NCI-H1417 treated with DMSO at 0.1 percent for 48 hours (cell line): ENCODE data around the gene PRR12.

Source experiments
- DNase-seq: peaks from one replicate; lab custom pipeline; 2025; lab: John Stamatoyannopoulos, UW

The PRR12 gene

GRCh38 chr19:49560358-49560900 is 30.6 kb upstream of the PRR12 start:
- DNase-seq, result no peak

DNA sequence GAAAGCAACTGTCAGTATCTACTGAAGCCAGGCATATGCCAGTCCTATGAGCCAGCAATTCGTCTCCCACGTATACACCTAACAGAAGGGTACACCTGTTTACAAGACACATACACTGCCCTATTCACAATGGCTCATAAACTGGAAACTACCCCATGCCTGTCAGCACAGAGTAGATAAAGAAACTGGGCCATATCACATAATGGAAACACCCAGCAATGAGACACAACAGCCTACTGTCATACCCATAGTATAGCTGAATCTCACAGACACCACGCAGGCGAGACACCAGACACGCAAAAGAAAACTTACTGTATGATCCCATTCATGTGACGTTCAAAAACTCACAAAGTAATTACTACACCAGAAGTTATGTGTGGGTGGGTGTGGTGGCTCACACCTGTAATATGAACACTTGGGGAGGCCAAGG is 26.4 kb upstream of the PRR12 start:
- no peak for DNase-seq

GRCh38 chr19:49565261-49565660 is 25.7 kb upstream of the PRR12 start:
- DNase-seq, result no peak

DNA sequence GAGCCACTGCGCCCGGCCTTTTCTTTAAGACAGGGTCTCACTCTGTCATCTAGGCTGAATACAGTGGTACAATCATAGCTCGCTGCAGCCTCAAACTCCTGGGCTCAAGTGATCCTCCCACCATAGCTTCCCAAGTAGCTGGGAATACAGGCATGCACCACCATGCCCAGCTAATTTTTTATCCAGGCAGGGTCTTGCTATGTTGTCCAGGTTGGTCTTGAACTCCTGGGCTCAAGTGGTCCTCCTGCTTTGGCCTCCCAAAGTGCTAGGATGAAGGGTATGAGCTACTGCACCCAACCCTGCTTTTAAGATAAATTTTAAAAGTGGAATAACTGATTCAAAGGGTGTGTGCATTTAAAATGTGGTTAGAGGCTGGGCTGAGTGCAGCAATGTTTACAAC is 24.7 kb upstream of the PRR12 start:
- DNase-seq, result no peak

GRCh38 chr19:49567861-49568441 is 23.0 kb upstream of the PRR12 start:
- DNase-seq, result no peak

DNA sequence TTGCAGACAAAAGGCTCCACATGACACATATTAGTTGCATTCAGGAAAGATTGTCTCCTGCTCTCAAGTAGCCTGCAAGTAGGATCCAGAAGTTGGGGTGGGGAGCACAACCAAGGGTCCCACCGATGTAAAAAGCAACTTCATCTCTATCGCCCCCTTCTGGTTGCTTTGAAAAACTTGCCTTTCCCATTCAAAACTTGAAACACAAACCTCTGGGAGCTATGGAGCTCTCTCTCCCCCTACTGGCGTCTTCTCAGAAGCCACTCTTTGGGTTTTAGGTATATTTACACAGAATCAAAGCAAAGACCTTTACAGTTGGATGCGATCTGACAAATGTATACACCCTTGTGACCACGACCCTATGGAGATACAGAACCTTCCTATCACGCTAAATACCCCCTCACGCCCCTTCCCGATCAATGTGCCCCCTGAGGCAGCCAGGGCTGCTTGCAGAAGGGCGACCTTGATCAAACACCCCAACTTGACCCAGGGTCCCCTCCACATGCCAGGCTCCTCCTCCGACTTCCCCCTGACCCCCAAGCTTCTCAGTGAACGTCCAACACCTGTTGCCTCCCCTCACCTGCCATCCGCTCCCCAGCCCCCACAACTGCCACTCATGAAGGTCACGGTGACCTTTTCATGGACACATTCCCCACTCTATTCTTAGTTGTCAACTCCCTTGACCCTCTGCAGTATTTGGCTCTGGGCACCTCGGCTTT is 20.7 kb upstream of the PRR12 start:
- no peak for DNase-seq

GRCh38 chr19:49570997-49571676 is 19.8 kb upstream of the PRR12 start:
- DNase-seq, result no peak

- DNase-seq, result no peak
These were observed 18.0 kb upstream of the PRR12 start for GRCh38 chr19:49573009-49573408.

GRCh38 chr19:49573425-49573824 is 17.6 kb upstream of the PRR12 start:
- DNase-seq, result no peak

- DNase-seq, result no peak
These were observed 16.7 kb upstream of the PRR12 start for GRCh38 chr19:49574206-49574755.

DNA sequence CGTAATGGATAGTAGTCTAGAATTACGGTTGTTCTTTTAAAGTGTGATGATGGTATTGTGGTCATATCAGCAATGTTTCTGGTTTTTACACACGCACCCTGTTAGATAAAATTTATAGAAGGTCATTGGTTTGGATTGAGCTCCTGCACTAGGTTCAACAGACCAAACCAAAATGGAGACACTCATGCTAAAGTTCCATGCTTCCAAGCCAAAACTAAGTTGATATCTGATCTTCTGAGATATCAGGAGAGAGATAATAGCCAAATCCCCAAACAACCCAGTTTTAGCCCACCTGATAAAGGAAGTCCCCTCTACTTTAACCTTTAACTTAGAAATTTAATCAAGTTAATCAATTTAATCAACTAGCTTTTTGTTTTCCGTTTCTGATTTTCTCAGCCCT is 11.8 kb upstream of the PRR12 start:
- DNase-seq, result no peak

DNA sequence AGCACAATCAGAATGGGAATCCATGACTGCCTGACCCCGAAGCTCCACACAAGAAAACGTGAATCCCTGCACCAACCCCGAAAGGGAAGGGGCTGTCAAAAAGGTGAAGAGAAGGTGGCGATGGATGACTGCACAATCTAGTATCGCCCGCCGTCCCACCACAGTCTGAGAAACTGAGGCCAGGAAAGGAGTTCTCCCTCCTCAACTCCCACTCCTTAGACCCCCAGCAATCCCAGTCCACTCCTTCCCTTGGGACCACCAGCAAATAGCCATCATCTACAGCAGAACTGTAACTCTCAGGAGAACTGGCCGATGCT is 11.1 kb upstream of the PRR12 start:
- DNase-seq, result no peak

DNA sequence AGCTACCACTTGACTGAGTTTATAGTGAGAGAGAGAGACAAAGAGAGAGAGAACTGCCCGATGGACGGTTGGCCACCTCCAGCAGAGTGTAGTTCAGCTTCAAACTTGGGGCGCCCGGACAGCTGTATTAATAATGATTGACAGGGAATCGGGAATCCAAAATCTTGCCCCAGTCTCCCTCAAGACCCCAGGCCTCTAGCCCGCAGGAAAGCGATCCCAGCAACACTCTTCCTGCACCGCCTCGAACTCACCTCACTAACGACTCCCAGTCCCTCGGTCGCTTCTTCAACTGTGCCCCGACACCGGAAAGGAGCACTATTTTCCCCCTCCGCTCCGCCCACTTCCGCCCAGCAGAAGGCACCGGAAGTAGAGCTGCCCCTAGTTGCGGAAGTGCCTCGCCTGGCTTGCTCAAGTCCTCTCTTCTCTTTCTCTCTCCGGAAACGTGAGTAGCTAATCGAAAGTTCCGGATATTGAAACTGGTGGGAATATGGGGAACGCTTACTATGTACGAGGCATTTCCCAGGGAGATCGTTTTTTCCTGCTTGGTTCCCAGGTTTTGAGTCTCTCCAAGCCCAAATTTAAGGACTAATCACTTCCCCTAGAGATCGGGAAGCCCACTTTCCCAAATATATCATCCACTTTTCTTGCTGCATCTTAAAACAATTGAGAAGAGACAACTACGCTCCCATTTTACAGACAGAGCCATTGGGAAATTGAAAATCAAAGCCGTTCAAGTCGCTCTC is 10.5 kb upstream of the PRR12 start, which contains the start of gene NOSIP:
Gene NOSIP (minus strand): TSS at position 293 of the 743 bp plus-strand sequence. CDS start 19,865 bp downstream, outside the sequence.
- DNase-seq, result peak; percentile 88

DNA sequence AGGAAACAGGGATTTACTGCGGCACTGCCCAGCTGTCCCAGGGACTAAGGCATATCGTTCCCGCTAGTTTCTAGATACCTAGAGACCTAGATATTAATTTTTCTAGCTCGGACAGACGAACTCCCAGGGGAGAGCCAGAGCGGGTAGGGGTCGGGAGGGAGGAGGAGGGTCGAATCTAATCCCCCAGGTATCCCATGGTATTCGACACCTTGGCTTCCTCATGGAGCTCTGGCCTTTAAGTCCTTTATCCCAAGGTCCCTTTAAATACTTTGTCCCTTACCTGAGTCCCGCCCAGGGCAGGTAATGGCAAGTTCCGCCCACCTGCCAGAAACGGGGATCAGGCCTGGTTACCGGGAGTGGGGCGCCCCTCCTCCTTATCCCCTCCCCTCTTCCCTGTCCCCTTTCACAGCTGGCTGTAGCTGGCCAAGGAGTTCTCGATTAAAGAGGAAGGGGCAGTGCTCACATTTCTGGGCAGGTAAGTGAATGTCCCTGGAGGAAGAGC is 9.9 kb upstream of the PRR12 start, which contains the start of gene PRRG2:
Gene PRRG2 (plus strand): TSS at position 310 of the 502 bp plus-strand sequence. CDS start 1,904 bp downstream, outside the sequence.
- DNase-seq, result no peak

DNA sequence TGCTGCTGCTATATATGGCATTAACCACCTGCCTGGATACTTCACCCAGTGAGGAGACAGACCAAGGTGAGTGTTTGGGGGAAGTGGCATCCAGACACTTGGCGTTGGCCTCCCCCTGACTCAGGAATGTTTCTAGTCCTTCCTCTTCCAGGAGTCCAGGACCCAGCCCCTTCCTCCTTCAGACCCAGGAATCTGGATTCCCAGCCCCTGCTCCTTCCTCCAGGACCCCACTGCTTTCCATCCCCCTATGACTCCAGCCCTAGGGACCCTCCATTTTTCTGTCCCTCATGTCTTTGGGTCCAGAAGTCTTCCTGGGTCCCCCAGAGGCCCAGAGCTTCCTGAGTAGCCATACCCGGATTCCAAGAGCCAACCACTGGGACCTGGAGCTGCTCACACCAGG is 7.7 kb upstream of the PRR12 start:
- DNase-seq, result no peak

DNA sequence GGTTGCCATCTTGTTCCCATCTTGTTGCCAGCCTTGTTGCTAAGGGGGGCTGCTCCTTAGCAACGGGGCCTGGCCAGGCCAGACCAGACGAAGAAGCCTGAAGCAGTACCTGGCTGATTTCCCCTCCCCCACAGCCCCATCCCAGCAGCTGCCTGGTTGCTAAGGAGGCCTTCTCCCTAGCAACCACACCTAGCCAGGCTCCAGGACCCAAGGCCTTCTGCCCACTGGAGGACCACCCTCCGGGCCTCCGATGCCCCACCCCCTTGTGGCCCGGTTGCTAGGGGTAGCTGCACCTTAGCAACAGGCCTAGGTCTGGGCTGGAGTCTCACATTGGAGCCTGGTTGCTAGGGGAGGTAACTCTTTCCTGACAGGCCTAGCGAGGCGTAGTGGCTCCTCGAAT is 6.0 kb upstream of the PRR12 start:
- peak; percentile 53 for DNase-seq

DNA sequence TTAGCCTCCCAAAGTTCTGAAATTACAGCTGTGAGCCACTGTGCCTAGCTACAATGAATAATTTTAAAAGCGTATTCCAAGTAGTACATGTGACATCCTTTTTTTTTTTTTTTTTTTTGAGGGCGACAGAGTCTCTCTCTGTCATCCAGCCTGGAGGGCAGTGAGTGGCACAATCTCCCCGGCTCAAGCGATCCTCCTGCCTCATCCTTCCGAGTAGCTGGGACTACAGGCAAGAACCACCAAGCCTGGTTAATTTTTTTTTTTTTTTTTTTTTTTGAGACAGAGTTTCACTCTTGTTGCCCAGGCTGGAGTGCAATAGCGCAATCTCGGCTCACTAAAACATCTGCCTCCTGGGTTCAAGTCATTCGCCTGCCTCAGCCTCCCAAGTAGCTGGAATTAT is 3.8 kb upstream of the PRR12 start:
- DNase-seq, result no peak

GRCh38 chr19:49588365-49589122 is 2.4 kb upstream of the PRR12 start:
- no peak for DNase-seq

DNA sequence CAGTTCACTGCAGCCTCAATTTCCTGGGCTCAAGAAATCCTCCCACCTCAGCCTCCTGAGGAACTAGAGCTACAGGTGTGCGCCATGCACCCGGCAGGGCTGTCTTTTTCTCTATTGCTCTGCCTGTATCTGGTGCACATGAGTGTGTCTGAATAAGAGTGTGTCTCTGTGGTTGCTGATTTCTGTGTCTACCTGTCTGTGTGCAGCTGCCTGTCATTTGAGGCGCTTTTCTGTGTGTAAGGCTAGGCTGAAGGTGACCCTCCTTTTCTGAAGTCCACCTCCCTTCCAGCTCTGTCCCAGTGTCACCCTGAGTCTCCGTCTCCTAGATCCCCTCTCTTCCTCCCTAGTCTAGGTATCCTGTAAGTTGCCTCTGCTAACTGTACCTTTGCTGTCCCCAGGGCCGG is 1.5 kb upstream of the PRR12 start:
- DNase-seq, result no peak

DNA sequence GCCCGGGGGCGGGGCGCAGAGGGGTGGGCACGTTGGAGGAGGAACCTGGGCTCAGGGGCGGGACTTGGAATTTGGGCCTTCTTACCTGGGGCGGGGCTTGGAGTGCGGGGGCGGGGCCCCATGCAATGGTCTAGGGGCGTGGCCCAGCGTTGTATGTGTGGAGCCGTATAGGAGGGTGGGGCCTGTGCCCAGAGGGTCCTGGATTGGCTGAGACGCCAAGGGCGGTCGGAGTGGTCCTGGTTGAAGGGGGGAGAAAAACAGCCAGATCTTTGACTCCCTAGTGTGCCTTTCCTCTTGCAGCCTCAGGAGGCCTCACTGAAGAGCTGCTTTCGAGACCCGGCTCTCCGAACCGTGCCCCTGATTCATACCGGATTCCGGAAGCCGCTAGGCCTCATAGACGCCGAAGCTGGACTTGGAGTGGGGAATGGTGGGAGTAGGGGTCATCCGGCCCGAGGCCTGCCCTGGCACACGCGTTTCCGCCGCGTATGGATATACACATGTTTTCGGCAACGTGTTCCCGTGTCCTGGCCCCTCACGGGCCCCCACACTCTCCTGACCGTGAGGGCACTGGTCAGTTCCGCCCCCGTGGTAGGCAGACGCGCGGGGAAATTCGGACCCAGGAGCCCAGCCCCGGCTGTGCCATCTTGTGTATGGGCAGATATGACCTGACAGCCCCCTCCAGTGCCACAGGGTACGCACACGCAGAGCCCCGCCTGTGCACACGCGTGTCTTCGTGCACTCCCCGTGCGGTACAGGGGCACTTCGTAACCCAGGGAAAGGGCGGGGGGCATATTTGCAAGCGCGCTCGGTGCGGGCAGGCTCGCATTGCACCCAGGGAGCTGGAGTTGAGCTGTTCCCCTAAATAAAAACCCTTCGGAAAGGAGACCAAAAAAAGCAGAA is 661 bp upstream of the PRR12 start:
- DNase-seq, result peak; percentile 65
